Epithelial cell of proximal tubule (primary cell): ENCODE measurements around the gene CCDC178. TPM values are rescaled to one million over a fixed set of nuclear protein-coding genes. Genes with fewer than 3 reads are reported as not detected.
A peak's percentile ranks its signal among the peaks of the same experiment; 100 is the strongest.

Experiments
- DNase-seq: peaks from one replicate; pipeline ENCODE4 v3.0.0-alpha.2; 2011; ENCODE audit warnings: low read depth
- H3K4me3 ChIP-seq: 2 replicates; pipeline ENCODE4 v1.5.1; 2011; ENCODE audit warnings: low read depth, mild to moderate bottlenecking, low read length
- total RNA-seq: library from RNA; depleted of rRNA; stranded (reverse); fragments of >200 nt; gene quantifications from 2 replicates; pipeline ENCODE4 v1.2.3, GENCODE V29; 2015
- TF ChIP-seq, protein P1 (sequence below): conservative IDR thresholded peaks from 2 replicates; pipeline ENCODE4 v1.5.1; 2012; ENCODE audit warnings: low read depth, mild to moderate bottlenecking, low read length

Gene CCDC178
- total RNA-seq, 1 donor from 2014 or later, result not detected

DNA sequence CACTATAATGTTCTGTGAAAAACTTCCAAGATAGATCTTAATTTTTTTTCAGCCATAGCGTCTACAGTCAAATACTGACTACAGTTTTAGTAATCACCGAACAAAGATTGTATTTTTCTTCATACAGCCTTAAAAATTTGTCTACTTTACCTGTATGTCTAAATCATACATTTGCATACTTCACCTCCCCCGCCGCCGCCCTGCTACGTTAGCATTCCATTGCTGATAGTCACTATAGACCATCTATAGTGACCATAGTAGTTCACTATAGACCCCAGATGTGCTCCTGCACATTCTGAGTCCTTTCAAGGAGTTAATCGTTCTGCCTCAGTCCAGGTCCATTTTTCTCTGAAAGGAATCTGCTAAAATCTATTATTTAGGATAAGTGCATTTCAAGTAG is 325.0 kb downstream of the CCDC178 start:
- no peak for DNase-seq
- no peak overlapping the region for H3K4me3 ChIP-seq
- TF ChIP-seq, protein P1, sequence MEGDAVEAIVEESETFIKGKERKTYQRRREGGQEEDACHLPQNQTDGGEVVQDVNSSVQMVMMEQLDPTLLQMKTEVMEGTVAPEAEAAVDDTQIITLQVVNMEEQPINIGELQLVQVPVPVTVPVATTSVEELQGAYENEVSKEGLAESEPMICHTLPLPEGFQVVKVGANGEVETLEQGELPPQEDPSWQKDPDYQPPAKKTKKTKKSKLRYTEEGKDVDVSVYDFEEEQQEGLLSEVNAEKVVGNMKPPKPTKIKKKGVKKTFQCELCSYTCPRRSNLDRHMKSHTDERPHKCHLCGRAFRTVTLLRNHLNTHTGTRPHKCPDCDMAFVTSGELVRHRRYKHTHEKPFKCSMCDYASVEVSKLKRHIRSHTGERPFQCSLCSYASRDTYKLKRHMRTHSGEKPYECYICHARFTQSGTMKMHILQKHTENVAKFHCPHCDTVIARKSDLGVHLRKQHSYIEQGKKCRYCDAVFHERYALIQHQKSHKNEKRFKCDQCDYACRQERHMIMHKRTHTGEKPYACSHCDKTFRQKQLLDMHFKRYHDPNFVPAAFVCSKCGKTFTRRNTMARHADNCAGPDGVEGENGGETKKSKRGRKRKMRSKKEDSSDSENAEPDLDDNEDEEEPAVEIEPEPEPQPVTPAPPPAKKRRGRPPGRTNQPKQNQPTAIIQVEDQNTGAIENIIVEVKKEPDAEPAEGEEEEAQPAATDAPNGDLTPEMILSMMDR, result no peak

DNA sequence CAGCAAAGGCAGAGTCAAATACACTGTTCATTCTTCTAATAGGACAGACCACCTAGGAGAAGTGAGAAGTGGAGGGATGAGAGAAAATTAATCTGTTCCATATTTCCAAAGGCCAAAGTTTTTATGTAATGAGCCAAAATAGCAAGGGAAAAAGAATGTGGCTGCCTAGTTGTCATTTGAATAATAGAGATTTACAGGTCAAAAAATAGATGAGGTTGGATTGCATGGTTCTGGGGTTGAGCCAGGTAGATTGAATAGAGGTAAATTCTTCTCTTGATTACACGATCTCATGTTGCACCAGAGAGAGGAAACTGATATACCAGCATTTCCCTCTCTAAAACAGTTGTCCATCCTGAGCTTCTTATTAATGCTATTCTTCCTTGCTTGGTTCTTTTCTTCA is 325.8 kb downstream of the CCDC178 start:
- TF ChIP-seq, protein P1, result no peak
- H3K4me3 ChIP-seq, result no peak overlapping the region
- DNase-seq, result no peak

DNA sequence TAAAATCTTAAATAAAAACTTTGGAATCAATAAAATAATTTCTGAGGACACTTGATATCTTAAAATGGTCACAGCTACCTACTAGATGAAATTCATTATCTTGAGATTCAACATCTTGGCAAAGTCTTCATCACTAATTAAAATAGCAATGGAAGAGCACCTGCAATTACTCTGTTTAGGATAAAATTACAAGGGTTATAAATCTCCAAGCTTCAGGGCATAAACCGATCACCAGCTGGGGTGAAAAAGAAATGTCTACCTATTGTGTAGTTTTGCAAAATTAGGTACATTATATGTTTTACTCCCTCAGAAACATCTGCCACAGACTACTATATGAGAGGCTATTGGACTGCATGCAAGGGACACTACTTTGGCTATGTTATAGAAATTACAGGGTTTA is 327.1 kb downstream of the CCDC178 start:
- no peak for DNase-seq
- TF ChIP-seq, protein P1, result no peak
- H3K4me3 ChIP-seq, result no peak overlapping the region

DNA sequence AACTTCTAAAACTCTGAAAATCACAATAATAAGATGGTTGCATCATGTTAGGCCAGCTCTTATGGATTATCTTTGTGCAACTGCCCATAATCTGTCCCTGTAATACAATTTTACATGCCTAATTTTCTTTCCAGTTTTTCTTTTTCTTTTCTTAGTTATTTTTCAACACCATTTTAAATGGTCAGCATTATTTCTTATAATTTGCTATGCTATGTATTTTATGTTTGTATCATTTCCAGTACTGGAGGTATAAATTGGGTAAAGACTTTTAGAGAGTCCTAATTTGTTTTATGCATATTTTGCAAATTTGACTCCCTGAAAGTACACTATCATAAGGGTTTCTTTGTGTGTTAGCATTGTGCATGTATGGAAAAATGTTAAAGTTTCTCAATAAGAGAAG is 333.0 kb downstream of the CCDC178 start:
- no peak overlapping the region for H3K4me3 ChIP-seq
- TF ChIP-seq, protein P1, result no peak

DNA sequence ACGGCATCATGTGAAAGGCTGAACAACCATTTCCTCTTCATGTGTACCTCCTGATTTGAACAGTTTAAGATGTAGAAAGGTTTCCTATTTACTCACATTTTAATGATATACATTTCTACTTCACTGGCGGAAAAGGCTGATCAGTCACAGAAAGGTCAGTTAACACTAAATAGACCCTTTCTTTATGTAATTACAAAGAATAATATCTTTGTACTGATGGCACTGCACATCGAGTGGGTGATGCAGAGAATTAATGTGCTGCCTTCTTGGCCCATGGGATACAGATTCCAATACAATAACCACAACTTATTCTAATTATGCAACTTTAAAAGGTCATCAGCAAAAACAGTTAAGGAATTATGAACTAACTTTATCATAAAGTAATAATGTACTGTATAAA is 339.2 kb downstream of the CCDC178 start:
- TF ChIP-seq, protein P1, result no peak
- H3K4me3 ChIP-seq, result no peak overlapping the region
- DNase-seq, result no peak

More for the DNA sequence above, 333.0 kb downstream of the CCDC178 start:
- DNase-seq, result no peak

DNA sequence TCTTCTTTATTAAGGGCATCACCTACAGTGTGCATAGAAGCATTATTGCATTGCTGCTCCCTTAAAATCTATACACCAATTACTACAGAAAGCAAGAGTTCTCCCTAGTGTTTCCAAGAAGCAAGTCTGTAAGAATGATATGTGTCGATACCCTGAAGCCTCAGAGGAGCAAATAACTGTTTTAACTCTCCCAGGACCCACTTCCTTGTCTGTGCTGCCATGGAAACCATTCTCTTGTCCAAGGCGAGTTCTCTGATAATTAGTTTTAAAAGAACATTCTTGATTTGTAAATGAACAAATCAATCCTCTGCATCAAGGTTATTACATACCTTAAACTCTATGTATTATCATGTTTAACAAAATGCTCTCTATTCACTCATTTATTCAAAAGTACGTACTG is 340.9 kb downstream of the CCDC178 start:
- TF ChIP-seq, protein P1, result no peak
- DNase-seq, result no peak
- H3K4me3 ChIP-seq, result no peak overlapping the region

DNA sequence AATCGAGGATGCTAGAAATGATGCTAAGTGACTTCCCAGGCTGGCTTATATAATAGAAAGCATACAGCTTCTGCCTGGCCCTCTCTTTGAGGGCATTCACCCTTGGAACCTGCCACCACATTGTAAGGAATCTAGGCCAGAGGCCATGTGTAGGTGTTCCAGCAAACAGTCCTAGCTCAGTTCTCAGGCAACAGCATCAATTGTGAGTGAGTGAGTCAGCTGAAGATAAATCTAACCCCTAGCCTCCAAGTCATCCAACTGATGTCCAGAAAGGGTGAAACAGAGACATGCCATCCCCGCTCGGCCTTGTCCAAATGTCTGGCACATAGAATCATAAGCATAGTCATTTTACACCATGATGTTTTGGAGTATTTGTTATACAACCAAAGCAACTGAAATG is 343.4 kb downstream of the CCDC178 start:
- peak; percentile 12 for DNase-seq

More for the DNA sequence above, 343.4 kb downstream of the CCDC178 start:
- TF ChIP-seq, protein P1, result no peak
- no peak overlapping the region for H3K4me3 ChIP-seq
